Measurements from ENCODE around the gene GPR151.

GPR151 gene

DNA sequence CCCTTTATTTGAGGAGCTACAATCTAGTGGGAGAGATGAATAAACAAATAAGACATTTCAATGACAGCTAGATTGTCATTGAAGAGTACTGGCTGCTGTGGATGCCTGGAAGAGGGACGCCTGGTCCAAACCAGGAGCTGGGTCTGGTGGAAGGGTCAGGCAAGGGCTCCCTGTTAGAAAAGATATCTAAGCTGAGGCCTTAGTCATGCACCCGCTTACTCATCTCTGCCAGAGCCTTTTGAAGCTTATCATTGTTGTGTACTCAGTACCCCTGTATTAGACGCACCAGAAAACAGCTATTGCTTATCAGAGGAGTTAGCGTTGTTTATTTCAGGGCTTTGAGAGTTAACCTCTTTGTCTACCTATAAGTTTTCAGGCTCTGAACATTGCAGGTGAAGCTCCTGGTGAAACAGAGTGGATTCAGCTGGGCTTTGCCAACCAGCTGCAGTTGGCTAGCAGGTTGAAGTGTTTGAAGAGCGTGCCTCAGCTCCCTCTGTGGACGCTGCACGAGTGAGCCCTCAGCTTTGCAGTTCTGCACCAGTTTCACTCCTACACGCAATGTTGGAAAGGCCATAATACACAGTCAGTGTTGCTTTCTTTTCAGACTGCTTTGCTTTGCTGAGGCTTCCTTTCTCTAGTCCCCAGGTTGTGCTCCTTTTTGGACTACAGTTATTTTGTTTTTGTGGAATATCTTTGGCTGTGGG, 5.6 kb upstream of the GPR151 start:
- Histone ChIP-seq H3K4me3 (no peak overlapping the region), H3K27ac (no peak overlapping the region)

DNA sequence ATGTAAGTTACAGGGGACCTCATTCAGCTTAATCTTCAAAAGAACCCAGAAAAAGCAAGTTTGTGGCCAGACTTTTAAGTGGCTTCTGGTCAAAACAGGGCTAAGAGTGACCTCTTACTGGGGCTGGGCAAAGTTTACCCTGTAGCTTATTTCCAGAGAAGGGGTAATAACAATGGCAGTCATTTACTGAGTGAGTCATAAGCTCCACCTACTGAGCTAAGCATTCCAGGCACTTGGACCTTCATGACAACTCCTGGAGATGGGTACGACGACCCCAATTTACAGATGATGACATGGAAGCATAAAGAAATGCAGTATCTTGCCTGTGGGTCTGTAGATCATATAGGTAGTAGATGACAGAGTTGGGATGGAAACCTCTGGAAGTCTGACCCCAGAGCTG, 4.7 kb upstream of the GPR151 start:
- no peak overlapping the region for H3K27ac ChIP-seq

DNA sequence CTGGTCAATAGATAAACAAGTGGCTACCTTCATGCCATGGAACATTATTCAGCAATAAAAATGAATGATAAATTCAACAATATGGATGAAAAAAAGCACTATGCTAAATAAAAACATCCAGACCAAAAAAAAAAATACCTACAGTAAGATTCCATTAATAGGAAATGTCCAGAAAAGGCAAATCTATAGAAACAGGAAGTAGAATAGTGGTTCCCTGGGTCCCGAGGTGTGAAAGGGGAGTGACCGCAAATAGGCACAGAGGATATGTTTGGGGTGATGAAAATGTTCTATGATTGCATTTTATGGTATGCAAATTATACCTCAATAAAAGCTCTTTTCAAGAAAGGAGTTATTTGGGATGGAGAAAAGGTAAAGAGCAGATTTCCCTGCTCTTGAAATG, 3.6 kb upstream of the GPR151 start:
- Histone ChIP-seq H3K4me3 (no peak overlapping the region), H3K27ac (no peak overlapping the region)

More for the DNA sequence above, 4.7 kb upstream of the GPR151 start:
- no peak overlapping the region for H3K4me3 ChIP-seq

DNA sequence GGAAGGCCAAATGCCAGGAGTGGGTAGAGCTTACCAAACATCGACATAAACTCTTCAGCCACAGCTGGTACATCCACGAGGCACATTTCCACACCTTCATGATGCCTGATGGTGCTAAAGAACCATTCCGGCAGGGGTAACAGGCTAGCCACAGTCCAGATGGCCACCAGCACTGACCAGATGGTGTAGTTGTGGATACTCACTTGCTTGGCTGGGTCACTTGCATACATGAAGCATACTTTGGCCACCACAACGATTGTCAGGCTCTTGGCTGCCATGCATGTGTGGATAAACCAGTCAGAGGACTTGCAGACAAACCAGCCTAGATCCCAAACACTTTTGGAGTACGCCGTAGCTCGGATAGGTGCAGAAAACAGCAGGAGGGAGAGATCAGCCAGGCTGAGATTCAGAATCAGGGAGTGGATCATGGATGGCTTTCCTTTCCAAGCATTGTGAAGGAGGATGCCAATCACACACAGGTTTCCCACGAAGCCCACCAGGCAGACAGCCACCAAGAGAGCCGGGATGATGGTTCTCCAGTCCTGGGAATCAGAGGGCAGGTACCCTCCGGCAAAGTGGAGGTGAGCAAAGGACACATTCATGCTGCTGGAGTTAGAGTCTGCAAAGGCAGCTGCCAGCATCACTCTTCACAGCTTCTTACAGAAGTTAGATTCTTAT, 378 bp downstream of the GPR151 start:
- Histone ChIP-seq H3K27ac (no peak overlapping the region), H3K4me3 (no peak overlapping the region)

DNA sequence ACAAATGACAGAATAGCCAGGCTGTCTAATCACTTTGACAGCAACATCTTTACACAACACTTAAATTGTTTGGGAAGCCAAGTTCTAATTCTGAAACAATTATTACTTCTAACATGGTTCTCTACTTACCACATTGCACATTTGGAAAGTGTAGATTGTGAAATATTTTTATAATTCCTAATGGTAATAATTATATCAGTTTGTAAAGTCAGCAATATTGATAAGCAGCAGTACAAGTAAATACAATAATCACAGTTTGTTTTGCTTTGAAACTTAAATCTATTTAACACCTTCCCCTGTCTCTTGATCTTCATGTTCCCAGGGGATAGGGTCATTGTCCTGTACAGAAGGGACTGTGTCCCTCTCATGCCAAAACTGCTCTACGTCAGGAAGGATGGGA, 1.4 kb downstream of the GPR151 start:
- Histone ChIP-seq H3K4me3 (no peak overlapping the region), H3K27ac (no peak overlapping the region)

DNA sequence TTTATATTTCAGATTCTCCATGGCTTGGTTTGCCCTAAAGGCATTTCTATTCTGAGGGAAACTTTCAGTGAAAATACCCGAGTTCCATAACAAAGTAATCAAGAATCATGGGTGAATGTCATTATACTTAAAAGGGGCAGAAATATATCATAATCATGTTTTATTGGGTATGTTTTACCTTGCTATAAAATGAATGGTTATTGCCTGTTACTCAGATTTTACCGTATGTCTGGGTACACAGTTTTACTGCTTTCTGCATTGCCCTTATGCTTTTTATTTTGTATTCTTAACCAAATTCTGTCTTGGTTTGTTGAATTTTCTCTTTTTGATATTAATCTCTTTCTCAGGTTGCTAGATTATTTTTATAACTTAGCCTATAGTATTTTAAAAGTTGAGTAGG, 2.5 kb downstream of the GPR151 start:
- no peak overlapping the region for H3K27ac ChIP-seq
- H3K4me3 ChIP-seq, result no peak overlapping the region

DNA sequence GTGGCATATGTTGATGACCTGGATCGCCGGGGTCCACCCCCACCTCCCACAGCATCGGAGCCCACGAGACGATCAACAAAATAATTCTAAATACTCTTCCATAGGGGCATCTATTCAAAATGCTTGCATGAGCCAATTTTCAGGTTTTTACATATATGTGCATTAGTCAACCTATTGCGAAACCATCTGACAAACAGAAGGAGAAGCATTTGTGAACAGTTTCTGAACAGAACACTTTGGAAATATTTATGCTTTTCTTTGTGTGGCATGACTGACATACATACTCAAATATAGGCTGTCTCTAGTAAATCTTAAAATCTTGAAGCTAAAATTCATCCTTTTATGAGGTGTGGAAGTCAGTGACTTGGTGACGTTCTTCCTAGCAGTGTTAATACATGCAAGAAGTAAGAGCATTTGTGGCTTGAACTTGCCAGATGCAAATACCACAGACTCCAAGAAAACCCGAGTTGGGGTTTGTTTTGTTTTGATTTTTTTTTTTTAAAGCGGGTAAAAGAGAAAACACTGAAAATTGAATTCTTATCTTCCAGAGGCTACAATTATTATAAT, 5.3 kb downstream of the GPR151 start:
- Histone ChIP-seq H3K4me3 (no peak overlapping the region), H3K27ac (no peak overlapping the region)

DNA sequence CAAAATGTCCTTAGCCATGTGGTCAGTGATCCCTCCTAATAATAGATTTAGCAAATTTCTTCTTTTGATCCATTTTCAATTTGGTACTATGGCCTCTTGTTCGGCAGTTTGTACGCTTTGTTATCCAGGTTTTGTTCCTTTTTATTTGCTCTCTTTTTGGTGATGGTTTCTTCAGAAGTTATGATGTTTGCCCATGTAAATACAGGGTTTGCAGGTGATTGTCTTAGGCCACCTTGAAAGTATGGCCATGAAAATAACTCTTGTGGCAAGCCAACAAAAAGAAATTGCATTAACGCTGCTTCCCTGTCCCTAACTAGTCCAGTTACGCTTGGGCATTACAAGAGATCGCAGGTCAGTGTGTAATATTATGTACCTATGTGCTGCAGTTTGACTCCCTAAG, 8.6 kb downstream of the GPR151 start:
- Histone ChIP-seq H3K27ac (no peak overlapping the region), H3K4me3 (no peak overlapping the region)

DNA sequence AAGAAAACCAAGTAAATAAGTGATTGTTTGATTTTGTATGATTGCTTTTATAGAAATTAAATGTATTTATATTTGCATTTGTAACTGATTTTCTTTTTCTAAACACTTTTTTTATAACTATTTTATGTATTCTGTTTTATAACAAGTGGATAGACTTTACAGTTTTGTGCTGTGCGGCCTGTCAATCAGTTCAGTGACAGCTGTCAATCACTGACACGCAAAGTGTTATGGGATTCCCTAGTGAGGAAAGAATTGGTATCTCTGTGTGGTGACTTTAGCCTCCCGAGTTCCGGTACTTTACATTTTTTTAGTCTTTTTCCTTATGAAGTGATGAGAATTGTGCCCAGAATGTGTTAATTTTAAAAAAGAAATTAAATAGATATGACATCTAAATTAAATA, 16.3 kb downstream of the GPR151 start:
- H3K4me3 ChIP-seq, result no peak overlapping the region
- no peak overlapping the region for H3K27ac ChIP-seq

DNA sequence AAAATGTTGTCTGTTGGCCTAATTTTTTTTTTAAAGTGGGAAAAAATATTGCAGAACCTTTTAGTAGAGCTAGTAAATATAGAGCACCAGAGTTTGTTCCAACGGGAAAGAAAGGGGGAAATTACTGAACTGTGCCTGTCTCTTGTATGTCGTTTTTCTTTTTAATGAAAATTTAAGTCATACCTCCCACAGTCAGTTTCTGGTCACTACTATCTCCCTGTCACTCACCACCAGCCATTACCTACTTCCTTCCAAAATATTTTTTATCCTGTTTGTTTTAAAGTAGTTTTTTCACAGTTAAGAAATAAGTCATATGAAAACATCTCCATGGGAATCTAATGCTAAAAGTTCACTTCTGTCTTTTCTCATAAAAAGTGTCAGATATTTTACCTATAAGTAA, 21.3 kb downstream of the GPR151 start:
- H3K4me3 ChIP-seq, result no peak overlapping the region
- no peak overlapping the region for H3K27ac ChIP-seq

DNA sequence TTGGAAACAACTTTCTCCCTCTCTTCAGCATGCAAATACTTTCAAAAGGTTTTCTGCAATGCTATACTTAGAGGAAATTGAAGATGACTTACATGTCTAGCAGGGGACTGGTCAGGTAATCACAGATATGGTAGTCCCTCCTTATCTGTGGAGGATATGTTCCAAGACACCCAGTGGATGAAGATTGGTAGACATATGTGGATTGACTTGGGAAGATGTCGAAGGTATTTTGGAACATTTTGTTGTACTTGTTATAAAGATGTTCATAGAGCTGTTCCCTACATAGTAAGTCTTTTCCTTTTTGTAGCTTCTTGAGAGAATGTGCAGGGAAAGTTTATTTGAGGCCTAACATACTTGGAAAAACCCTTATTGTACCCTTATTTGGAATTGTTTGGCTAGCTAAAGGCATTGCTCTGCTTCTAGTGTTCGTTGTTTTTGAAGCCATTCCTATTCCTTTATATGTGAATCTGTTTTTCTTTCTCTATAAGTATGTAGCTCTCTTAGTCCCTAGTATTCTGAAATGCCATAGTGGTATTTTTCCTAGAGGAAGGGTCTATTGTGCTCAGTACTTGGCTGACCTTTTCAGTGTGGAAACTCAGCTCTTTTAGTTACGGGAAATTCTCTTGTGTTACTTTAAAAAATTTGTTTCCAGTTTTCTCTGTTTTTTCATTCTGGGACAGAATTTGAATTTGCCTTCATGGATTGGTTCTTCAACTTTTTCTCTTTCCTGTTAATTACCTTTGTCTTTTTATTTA, 25.7 kb downstream of the GPR151 start:
- Histone ChIP-seq H3K4me3 (no peak overlapping the region), H3K27ac (no peak overlapping the region)

DNA sequence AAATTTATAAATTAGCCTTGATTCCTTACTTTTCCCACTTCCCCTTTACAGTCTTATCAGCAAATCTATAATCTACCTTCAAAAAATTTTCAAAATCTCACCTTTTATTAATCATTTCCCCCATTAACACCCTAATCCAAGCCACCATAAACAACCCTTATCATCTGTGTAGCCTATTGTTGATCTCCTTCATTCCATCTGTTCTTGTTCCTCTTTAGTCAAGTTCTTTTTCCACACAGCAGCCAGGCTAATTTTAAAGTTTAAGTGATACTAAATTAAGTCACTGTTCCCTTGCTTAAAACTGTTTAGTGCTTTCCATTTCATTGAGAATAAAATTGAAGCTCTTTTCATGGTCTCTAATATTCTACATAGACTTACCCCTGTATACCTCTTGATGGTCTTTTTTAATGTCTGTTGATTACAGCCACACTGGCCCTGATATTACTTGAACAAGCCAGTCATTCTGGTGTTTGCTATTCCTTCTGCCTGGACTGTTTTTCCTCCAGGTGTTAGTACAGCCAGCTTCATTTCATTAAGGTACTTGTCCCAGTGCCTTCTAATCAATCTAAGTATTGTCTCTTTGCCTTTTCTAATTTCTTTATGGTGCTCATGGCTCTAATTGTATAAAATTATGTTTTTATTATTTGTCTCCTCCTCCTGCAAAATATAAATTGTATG, 31.1 kb downstream of the GPR151 start:
- H3K27ac ChIP-seq, result no peak overlapping the region
- H3K4me3 ChIP-seq, result no peak overlapping the region

DNA sequence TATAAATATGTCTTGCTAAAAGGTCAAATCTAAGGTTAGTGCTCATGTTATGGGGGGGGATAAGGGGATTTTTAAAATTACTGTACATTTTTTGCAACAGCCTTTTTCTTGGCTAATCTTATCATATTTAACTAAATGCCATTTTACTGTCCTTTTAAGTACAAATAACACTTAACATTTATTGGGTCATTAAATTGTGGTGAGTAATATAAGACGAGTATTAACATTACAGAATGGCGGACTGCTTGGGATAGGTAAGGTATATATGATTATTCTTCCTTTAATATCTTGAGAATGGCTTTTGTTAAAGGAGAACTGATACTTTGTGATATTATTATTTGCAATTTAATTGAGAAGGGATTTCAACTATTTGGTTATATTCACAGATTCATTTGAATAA, 33.2 kb downstream of the GPR151 start:
- Histone ChIP-seq H3K27ac (no peak overlapping the region), H3K4me3 (no peak overlapping the region)

DNA sequence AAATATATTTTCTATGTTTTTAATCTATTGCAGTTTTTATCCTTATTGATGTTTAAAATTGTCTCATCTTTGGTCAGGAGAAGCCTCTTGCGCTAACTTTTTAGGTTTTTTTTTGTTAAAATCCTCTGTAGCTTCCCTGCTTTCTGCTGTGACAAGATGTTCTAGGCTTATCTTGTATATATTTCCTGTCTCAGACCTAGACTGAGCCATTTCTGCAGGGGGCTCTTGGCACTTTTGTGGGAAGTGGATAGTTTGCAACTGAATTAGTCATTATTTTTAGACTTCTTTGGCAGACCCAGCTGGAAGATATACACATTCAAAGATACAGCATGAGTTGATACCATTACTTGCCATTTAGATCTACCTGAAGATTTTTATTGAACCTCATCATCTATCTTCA, 40.1 kb downstream of the GPR151 start:
- no peak overlapping the region for H3K27ac ChIP-seq
- H3K4me3 ChIP-seq, result no peak overlapping the region

DNA sequence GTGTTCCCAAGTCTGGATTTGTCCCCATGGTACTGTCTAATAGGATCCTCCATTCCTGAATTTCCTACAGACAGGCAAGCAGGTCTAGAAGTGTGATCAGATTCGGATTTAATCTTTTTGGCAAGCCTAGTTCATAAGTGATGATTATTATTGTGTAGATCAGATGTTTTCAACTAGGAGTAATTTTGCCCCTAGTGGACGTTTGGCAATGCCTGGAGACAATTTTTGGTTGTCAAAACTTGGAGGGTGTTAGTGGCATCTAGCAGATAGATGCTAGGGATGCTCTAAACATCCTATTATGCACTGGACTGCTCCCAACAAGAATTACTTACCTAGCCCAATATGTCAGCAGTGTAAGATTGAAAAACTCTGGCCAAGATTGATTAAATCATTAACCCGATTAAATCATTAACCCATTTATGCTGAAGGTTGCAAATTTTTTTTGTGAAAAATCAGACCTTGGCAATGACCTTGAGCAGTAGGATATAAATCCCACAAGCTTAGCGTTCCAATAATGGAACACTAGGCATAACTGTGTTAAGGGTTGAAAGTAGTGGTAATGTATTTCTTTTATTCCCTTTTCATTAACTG, 40.7 kb downstream of the GPR151 start:
- H3K27ac ChIP-seq, result no peak overlapping the region
- H3K4me3 ChIP-seq, result no peak overlapping the region

DNA sequence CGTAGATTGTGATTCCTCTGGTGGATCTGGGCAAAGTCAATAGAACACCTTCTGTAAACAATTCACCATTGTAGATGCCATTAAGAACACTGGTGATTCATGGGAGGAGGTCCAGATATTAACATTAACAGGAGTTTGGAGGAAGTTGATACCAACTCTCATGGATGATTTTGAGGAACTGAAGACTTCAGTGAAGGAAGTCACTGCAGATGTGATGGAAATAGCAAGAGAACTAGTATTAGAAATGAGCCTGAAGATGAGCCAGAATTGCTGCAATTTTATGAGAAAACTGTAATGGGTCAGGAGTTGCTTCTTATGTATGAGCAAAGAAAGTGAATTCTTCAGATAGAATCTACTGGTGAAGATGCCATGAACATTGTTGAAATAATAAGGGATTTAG, 41.9 kb downstream of the GPR151 start:
- Histone ChIP-seq H3K27ac (no peak overlapping the region), H3K4me3 (no peak overlapping the region)

DNA sequence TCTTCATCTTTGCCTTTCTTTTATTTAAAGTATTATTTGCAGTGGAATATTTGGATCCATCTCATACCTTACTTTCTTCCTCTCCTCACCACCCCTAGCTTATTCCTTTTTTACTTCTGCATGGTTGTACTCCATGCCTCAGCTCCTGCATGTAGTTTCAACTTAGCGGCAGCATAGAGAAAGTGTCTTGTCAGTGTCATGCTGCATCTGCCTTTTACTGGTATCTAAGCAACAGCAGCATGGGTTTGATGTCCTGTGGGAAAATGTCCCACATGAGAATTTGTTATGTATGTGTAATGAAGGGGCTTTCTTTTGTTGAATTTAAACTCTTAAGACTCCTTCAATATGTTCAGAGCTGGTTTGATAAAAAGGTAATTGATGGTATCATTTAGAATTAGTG, 48.2 kb downstream of the GPR151 start:
- no peak overlapping the region for H3K4me3 ChIP-seq
- H3K27ac ChIP-seq, result no peak overlapping the region

DNA sequence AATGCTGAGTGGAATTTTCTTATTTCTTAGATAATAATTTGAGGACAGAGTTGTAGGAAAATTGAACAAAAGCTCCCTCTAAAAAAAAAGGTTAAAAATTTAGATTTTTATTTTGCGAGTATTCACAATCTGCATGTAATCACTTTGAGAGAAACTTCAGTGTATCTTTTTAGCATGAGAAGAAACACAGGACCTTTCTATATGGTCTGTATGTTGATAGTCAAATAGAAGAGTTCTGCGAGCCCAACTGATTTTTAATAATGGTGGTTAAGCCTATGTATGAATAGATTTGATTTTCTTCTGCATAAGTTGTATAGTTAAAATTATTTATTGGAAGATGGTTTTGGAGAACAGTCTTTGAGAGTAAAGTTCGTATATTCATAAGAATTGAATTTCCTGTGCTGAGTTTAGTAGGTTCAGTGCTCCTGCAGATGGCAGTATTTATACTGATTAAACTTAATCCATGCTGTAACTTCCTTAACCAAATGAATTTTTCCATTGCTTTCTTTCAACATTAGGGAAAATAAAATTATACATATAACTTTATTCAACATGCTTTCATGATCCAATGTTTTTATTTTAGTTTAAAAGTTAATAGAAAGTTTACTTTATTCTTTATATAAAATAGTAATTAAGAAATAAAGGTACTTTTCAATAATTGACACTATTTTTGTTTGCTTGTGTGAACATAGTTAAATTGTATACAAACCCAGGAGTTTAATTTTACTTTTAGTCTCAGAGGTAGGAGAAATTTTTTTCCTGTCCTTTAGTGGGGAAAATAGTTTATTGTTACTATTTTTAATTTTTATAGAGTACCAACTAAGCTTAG, 49.3 kb downstream of the GPR151 start:
- Histone ChIP-seq H3K27ac (no peak overlapping the region), H3K4me3 (no peak overlapping the region)

DNA sequence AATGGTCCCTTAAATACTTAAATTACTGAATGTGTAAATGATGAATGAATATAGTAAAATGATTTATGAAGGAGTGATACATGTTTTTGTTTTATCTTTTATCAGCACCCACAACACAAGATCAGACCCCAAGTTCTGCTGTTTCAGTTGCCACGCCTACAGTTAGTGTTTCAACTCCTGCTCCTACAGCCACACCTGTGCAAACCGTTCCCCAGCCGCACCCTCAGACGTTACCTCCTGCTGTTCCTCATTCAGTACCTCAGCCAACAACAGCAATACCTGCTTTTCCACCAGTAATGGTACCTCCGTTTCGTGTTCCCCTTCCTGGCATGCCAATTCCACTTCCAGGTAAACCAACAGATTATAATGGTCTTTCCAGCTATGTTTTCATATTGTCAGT, 52.5 kb downstream of the GPR151 start:
- H3K4me3 ChIP-seq, result no peak overlapping the region
- no peak overlapping the region for H3K27ac ChIP-seq

All from skin epidermis (tissue), 12 donors.